ENCODE results near the gene WFDC10B.

DNA sequence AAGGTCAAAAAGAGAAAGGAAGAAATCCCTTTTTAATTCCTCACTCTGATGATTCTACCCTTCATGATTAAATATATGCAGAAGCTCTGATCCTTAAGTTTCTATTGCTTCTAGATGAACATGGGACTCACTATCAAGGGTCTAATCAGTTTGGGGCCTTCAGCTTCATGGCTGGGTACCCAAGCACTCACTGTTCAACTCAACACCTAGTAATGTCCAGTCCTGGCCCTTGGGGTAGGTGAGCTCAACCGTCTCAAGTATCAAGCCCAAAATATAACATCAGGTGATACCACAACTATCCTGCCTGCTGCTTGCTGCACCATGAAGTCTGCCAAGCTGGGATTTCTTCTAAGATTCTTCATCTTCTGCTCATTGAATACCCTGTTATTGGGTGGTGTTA, 17.2 kb upstream of the WFDC10B start, which contains the start of gene SPINT4:
- TF ChIP-seq, protein P1, sequence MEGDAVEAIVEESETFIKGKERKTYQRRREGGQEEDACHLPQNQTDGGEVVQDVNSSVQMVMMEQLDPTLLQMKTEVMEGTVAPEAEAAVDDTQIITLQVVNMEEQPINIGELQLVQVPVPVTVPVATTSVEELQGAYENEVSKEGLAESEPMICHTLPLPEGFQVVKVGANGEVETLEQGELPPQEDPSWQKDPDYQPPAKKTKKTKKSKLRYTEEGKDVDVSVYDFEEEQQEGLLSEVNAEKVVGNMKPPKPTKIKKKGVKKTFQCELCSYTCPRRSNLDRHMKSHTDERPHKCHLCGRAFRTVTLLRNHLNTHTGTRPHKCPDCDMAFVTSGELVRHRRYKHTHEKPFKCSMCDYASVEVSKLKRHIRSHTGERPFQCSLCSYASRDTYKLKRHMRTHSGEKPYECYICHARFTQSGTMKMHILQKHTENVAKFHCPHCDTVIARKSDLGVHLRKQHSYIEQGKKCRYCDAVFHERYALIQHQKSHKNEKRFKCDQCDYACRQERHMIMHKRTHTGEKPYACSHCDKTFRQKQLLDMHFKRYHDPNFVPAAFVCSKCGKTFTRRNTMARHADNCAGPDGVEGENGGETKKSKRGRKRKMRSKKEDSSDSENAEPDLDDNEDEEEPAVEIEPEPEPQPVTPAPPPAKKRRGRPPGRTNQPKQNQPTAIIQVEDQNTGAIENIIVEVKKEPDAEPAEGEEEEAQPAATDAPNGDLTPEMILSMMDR (IDR thresholded peaks at IDR 0.05) = no peak
- no peak for TF ChIP-seq IRF1 (CRISPR knock-in tag; IDR thresholded peaks at IDR 0.05)
- TF ChIP-seq ZNF416 (CRISPR knock-in tag; IDR thresholded peaks at IDR 0.05) = no peak
- no peak for TF ChIP-seq MAX (CRISPR knock-in tag; IDR thresholded peaks at IDR 0.05)
- TF ChIP-seq ATF2 (CRISPR knock-in tag; IDR thresholded peaks at IDR 0.05; ENCODE audit: borderline replicate concordance, low read depth) = no peak
- no peak for TF ChIP-seq GABPB1 (CRISPR knock-in tag; IDR thresholded peaks at IDR 0.05)
- TF ChIP-seq ZSCAN18 (CRISPR knock-in tag; IDR thresholded peaks at IDR 0.05) = no peak
- TF ChIP-seq ATF1 (CRISPR knock-in tag; IDR thresholded peaks at IDR 0.05) = no peak
- no peak for TF ChIP-seq MXD4 (CRISPR knock-in tag; IDR thresholded peaks at IDR 0.05; ENCODE audit: borderline replicate concordance)
- TF ChIP-seq ATF3 (CRISPR knock-in tag; conservative IDR thresholded peaks at IDR 0.05) = no peak
- no peak for TF ChIP-seq RELA (CRISPR knock-in tag; IDR thresholded peaks at IDR 0.05; ENCODE audit: borderline replicate concordance)
- no peak for TF ChIP-seq ZNF121 (CRISPR knock-in tag; IDR thresholded peaks at IDR 0.05)

Data from WTC11 (cell line).